Activated T-cell treated with anti-CD3 and anti-CD28 coated beads, Interleukin-2, amount 50 U/mL, for 4 hours (primary cell): ENCODE results near the gene SPATA33. TPM values are rescaled to one million over a fixed set of nuclear protein-coding genes. Genes with fewer than 3 reads are reported as not detected.
"Not testable (repeated sequence)": the region's sequence is repeated elsewhere in the genome, so short reads cannot be mapped to it uniquely, and the experiment has no call there.

Experiments used
- ATAC-seq, 2 donors: fragments of 200-7000 bp; cut with Tn5 transposase; one replicate each; pipeline ENCODE4 v1.10.0; 2021
- DNase-seq: peaks from one replicate; pipeline ENCODE4 v3.0.0-alpha.2; 2020
- H3K27me3 Mint-ChIP-seq: one replicate; pipeline ENCODE4 v1.8.0; 2021; ENCODE audit warnings: low read depth, mixed read lengths
- H3K36me3 Mint-ChIP-seq: one replicate; pipeline ENCODE4 v1.8.0; 2022; ENCODE audit warnings: mixed read lengths; ENCODE audit not compliant: insufficient read depth
- H3K4me1 Mint-ChIP-seq: one replicate; pipeline ENCODE4 v1.8.0; 2021; ENCODE audit warnings: low read depth, mixed read lengths
- H3K4me3 Mint-ChIP-seq: one replicate; pipeline ENCODE4 v1.8.0; 2021; ENCODE audit warnings: mild to moderate bottlenecking, moderate library complexity, mixed read lengths
- H3K9me3 Mint-ChIP-seq: one replicate; pipeline ENCODE4 v1.8.0; 2021; ENCODE audit warnings: mixed read lengths
- total RNA-seq, 3 donors: library from RNA; stranded (reverse); gene quantifications; one replicate each; pipeline ENCODE4 v1.2.1, GENCODE V29; 2021

Gene SPATA33
- total RNA-seq, 3 donors from 2014 or later, result 7.5 to 11.8 (median 8.0) TPM

DNA sequence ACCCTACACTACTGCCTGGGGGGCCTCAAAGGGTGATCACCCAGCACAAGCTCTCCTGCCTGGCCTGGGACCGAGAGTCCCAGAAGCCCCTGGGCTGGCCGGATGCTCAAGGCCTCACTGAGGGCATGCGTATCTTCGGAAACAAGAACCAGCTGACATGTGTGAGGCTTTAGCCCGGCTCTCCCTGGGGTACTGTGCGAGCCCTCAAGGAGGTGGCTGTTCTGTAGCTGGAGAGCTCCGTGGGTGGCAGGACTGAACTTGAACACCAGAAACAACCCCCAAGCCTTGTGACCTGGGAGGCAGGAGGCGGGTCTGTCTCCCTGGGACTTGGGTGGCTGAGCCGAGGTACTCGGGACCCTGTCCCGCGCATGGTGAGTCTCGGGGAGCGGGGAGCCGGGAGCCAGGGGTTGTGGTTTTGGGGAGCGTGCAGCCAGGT, 37.2 kb upstream of the SPATA33 start:
- H3K9me3 Mint-ChIP-seq, result no peaks in the 10 kb centered on the region
- ATAC-seq (no peak), DNase-seq (no peak)
- H3K36me3 Mint-ChIP-seq, result no peaks in the 10 kb centered on the region
- peaks cover 15% of the 10 kb centered on the region for H3K27me3 Mint-ChIP-seq
- no peak overlapping the region for H3K4me3 Mint-ChIP-seq
- H3K4me1 Mint-ChIP-seq, result peaks cover 13% of the 10 kb centered on the region

DNA sequence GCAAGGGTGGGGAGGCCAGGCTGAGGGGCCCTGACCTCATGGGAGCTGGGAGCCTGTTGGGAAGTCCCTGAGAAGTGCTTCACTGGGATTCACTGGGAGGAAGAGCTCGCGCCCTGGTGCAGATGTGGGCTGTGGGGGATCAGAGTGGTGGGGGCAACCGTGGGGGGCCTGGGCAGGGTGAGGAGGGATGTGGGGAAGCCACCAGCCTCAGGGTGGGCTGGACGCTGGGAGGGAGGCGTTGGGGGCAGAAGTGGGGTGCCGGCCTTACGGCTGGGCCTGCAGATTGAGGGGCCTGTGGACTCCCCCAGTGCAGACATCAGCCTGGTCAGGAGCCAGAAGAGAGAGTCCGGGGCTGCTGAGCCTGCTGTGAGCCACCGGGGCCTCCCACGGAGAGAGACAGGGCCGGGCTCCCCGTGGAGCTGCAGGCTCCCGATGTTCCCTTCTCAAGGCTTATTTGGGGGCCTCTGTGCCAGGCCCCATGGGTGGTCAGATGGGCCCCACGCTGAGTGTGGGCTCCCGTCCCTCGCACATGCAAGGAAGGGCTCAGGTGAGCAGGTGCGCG, 36.4 kb upstream of the SPATA33 start:
- Mint-ChIP-seq H3K4me1 (peaks cover 11% of the 10 kb centered on the region), H3K4me3 (no peak overlapping the region), H3K9me3 (no peaks in the 10 kb centered on the region), H3K27me3 (peaks cover 16% of the 10 kb centered on the region), H3K36me3 (no peaks in the 10 kb centered on the region)
- DNase-seq (no peak), ATAC-seq (no peak)

DNA sequence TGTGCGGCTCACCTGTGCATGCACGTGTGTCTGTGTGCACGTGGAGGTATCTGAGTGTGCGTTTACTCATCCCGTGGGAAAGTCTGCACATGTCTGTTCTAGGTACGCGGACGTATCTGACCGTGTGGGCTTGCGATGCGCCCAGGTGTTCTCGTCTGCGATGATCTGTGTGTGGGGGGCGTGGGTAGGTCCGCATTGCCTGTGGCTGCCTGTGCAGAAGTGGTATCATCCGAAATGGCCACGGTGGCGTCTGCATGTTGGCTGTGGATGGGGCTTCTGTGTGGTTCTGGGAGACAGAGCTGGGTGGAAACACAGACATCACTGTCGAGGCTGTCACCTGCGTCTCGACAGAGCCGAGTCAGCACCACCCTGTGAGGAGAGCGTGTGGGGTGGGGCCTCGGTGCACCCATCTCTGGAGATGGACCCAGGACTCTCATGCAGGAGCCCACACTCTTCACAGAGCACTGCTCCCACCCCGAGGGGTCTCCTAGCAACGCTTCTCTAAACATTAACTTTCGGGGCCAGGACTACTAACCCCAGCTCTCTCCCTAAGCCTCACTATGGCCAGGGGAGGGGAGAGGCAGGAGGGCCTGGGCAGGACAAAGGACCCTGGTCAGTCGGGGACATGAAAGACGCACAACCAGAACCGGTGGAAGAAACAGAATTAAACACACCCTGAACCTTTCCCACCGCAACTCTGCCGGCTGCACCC, 35.8 kb upstream of the SPATA33 start:
- DNase-seq, result no peak
- ATAC-seq, result no peak
- H3K4me1 Mint-ChIP-seq, result peaks cover 5% of the 10 kb centered on the region
- H3K9me3 Mint-ChIP-seq, result no peaks in the 10 kb centered on the region
- no peak overlapping the region for H3K4me3 Mint-ChIP-seq
- no peaks in the 10 kb centered on the region for H3K36me3 Mint-ChIP-seq
- peaks cover 16% of the 10 kb centered on the region for H3K27me3 Mint-ChIP-seq

DNA sequence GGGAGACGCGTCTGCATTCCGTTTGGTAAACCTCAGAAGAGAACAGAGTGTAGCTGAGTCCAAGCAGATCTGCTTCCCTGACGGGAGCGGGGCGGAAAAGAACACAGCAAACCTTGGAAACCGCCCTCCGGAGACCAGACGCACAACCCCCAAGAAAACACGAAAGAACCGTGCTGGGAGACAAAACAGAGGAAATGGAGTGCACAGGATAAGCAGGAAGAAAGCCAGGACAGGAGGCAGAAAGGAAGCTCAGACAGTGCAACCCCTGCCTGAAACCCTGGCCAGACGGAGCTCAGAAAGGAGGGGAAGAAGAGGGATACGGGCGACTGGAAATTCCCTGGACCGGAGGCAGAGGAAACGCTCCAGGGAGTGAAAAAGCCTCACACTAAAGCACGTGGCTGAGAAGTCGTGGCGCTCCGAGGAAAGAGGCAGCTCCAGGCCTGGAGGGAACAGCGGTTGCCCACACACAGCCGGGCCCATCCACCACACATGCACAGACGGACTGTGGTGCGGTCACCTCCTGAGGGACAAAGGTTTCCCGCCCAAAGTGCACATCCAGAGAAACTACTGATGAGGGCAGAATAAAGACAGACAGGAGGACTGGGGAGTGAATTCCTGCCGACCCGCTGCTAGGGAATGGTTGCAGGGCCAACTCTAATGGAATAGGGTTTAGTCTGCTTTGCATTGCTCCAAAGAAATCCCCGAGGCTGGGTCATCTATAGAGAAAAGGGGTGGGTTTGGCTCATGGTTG, 34.0 kb upstream of the SPATA33 start:
- Mint-ChIP-seq H3K9me3 (no peaks in the 10 kb centered on the region), H3K36me3 (no peaks in the 10 kb centered on the region), H3K4me3 (no peak overlapping the region), H3K4me1 (no peaks in the 10 kb centered on the region), H3K27me3 (peaks cover 16% of the 10 kb centered on the region)
- no peak for DNase-seq
- no peak for ATAC-seq

DNA sequence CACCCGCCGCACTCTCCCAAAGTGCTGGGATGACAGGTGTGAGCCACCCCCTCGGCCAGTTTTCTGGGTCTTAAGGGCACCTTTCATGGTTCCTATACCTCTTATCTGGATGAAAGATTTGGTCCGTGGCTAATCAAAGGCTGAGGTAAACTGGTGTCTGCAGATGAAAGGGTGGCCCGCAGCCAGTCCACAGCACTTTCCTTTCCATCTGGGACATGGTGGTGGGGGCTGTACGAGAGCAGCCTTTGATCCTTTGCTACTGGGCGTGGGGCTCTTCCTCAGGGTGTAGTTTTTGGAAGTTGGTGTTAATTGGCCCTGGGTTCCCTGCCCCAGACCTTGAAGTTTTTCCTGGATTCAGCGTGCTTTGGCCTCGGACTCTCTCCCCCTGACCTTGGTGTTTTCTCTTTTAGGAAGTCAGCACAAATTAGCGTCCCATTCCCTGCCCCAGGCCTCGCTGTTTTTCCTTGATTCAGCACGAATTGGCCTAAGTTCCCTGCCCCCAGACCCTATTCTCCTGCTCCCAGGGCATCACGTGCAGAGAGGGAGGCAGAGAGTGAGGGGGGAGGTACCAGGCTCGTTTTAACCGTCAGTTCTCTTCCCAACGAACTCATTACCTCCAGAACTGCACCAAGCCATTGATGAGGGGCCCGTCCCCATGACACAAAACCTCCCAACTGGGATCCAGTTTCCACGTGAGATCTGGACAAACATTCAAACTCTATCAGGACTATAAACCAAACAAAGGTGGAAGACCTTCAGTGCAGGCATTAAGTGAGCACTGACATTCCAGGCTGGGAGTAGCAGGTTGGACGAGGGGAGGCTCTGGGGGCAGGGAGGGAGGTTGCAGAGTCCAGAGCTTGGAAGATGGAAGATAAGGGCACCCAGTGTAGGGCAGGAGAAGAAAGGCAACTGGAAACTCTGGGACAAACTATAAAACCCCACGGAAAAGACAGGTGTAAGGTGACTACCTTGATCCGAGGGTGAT, 32.6 kb upstream of the SPATA33 start:
- Mint-ChIP-seq H3K9me3 (no peaks in the 10 kb centered on the region), H3K27me3 (peaks cover 16% of the 10 kb centered on the region), H3K4me1 (no peaks in the 10 kb centered on the region), H3K36me3 (no peaks in the 10 kb centered on the region), H3K4me3 (no peak overlapping the region)
- ATAC-seq (no peak), DNase-seq (no peak)

DNA sequence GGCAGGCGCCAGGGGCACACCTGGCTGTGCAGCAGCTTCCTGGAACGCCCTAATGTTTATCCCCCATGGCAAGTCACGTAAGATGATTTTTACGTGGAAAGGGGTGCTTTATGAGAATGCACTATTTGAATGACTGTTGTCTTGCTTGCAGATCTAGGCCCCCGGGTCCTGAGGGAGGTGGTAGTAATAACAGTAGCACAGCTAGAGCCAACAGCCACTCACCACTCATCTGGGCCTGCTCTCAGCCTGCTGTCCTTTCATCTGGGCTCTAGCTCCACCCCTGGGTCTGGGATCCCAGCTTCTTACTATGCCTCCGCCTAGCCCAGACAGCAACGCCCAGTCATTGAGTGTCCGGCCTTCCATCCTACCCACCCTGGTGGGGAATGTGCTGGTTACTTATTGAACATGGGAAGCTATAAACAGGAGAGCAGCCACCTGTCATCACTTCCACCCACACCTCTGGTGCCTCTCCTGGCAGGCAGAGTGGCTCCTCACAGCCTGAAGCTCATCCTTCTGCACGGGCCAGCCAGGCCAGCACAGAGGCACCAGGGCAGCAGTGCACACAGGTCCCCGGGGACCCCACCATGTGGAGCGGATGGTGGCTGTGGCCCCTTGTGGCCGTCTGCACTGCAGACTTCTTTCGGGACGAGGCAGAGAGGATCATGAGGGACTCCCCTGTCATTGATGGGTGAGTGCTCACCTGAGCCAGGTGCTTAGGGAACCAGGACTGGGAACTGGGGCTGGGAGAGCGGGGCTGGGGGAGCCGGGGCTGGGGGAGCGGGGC, 27.6 kb upstream of the SPATA33 start:
- Mint-ChIP-seq H3K36me3 (no peaks in the 10 kb centered on the region), H3K4me3 (no peak overlapping the region)
- no peak for ATAC-seq

DNA sequence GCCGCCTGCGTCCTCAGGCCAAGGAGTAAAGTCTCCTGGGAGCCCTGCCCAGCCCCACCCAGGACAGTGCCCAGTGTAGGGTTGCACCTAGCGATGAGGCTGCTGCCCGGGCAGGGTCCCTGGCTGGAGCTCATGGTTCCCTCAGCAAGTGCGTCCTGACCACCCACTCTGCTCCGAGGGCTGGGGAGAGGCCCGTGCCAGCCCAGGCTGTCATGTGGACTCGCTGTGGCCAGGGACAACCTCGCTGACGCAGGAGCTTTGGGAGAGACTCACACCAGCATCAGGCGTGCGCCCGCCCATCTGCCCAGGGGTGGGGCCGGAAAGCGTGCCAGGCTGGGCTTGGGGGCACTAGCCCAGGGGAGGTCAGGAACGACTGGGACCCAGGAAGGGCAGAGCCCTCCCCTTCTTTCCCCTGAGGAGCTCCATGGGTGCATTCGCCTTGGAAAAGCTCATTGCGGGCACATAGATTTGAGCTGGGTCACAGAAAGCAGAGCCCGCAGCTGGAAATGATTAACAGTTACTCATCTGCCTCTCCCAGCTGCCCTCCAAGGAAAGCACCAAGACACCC, 24.5 kb upstream of the SPATA33 start:
- H3K27me3 Mint-ChIP-seq, result no peaks in the 10 kb centered on the region
- no peak for ATAC-seq
- no peaks in the 10 kb centered on the region for H3K9me3 Mint-ChIP-seq
- H3K4me1 Mint-ChIP-seq, result no peaks in the 10 kb centered on the region
- no peak for DNase-seq
- no peak overlapping the region for H3K4me3 Mint-ChIP-seq
- no peaks in the 10 kb centered on the region for H3K36me3 Mint-ChIP-seq

More for the DNA sequence above, 27.6 kb upstream of the SPATA33 start:
- no peaks in the 10 kb centered on the region for H3K4me1 Mint-ChIP-seq
- H3K9me3 Mint-ChIP-seq, result no peaks in the 10 kb centered on the region
- DNase-seq, result no peak
- peaks cover 3% of the 10 kb centered on the region for H3K27me3 Mint-ChIP-seq

DNA sequence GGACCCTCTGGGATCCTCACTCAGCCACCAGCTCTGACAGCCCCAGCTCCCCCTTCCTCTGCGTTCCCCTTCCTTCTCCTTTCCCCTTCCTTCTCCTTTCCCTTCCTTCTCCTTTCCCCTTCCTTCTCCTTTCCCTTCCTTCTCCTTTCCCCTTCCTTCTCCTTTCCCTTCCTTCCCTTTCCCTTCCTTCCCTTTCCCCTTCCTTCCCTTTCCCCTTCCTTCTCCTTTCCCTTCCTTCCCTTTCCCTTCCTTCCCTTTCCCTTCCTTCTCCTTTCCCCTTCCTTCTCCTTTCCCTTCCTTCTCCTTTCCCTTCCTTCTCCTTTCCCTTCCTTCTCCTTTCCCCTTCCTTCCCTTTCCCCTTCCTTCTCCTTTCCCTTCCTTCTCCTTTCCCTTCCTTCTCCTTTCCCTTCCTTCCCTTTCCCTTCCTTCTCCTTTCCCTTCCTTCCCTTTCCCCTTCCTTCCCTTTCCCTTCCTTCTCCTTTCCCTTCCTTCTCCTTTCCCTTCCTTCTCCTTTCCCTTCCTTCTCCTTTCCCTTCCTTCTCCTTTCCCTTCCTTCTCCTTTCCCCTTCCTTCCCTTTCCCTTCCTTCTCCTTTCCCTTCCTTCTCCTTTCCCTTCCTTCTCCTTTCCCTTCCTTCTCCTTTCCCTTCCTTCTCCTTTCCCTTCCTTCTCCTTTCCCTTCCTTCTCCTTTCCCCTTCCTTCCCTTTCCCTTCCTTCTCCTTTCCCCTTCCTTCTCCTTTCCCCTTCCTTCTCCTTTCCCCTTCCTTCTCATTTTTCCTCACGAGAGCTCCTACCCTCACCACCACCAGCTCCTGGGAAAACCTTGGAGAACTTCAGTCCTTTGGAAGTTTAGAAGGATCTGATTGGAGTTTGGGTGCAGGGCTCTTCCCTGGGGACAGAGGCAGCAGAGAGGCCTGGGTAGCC, 22.9 kb upstream of the SPATA33 start:
- not testable (repeated sequence) for H3K4me1 Mint-ChIP-seq, ATAC-seq, DNase-seq, H3K4me3 Mint-ChIP-seq, H3K9me3 Mint-ChIP-seq, H3K36me3 Mint-ChIP-seq, H3K27me3 Mint-ChIP-seq

DNA sequence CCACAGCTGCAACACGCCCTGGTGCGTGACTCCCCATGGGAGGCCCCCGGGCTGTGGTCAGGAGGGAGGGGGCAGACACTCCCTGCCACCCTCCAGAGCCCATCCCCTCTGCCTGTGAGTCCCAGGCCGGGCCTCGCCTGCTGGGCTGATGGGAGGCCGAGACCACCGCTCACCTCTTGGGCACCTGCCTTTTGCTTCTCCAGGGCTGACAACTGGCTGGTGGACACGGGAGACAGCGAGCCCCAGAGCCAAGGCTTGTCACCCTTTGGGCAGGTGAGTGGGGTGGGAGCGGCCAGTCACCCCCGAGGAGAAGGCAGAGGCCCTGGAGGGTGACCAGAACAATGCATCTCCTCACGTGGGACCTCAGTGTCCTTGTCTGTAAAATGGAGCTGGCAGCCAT, 21.0 kb upstream of the SPATA33 start:
- no peak for ATAC-seq
- Mint-ChIP-seq H3K9me3 (no peaks in the 10 kb centered on the region), H3K27me3 (no peaks in the 10 kb centered on the region), H3K4me3 (no peak overlapping the region), H3K36me3 (no peaks in the 10 kb centered on the region), H3K4me1 (peaks cover 12% of the 10 kb centered on the region)
- no peak for DNase-seq

DNA sequence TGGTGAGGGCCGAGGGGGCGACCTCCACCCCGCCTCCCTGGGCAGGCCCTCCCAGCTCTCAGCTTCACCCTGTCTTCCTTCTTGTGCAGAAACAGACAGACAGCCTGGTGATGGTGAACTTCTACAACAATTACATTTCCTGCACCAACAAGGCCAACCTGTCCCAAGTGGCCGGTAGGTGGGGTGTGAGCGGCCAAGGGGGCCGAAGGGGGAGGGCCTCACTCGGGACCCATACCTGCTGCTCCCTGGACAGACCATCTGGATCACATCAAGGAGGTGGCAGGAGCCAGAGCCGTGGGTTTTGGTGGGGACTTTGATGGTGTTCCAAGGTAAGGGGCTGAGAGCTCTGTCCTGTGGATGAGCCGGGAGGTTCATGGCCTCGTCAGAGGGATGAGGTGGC, 20.3 kb upstream of the SPATA33 start:
- DNase-seq (no peak), ATAC-seq (no peak)
- Mint-ChIP-seq H3K4me3 (no peak overlapping the region), H3K4me1 (peaks cover 12% of the 10 kb centered on the region), H3K9me3 (no peaks in the 10 kb centered on the region), H3K27me3 (no peaks in the 10 kb centered on the region), H3K36me3 (no peaks in the 10 kb centered on the region)

DNA sequence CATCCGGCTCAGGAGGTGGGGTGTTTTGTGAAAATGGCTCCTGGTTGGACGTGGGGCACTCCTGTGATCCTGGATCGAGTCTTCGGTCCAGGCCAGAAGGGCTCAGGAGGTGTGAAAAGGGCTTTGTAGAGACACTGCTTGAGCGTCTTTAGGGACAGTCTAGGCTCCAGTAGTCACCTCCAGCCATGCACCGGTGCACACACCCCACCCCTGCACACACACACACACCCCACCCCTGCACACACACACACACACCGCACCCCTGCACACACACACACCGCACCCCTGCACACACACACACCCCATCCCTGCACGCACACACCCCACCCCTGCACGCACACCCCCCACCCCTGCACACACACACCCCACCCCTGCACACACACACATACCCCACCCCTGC, 19.2 kb upstream of the SPATA33 start:
- ATAC-seq, result no peak
- H3K9me3 Mint-ChIP-seq, result no peaks in the 10 kb centered on the region

DNA sequence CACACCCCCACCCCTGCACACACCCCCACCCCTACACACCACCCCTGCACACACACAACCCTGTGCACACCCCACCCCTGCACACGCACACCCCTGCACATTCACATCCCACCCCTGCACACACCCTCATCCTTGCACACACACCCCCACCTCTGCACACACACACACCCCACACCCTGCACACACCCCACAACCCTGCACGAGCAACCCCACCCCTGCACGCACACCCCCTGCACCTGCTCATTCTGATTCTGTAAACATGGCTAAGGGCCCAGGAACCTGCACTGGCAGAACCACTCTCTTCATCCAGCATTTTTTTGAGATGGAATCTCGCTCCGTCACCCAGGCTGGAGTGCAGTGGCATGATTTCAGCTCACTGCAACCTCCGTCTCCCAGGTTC, 18.3 kb upstream of the SPATA33 start:
- ATAC-seq (no peak), DNase-seq (no peak)
- Mint-ChIP-seq H3K27me3 (no peaks in the 10 kb centered on the region), H3K36me3 (no peaks in the 10 kb centered on the region), H3K4me1 (peaks cover 12% of the 10 kb centered on the region), H3K4me3 (no peak overlapping the region), H3K9me3 (no peaks in the 10 kb centered on the region)

More for the DNA sequence above, 19.2 kb upstream of the SPATA33 start:
- peaks cover 12% of the 10 kb centered on the region for H3K4me1 Mint-ChIP-seq
- no peak overlapping the region for H3K4me3 Mint-ChIP-seq
- no peaks in the 10 kb centered on the region for H3K36me3 Mint-ChIP-seq
- no peak for DNase-seq
- H3K27me3 Mint-ChIP-seq, result no peaks in the 10 kb centered on the region
